Hepatocyte (in vitro differentiated cells): Measurements from ENCODE around the gene MME. TPM values are rescaled to one million over a fixed set of nuclear protein-coding genes. Genes with fewer than 3 reads are reported as not detected.
"Not testable (repeated sequence)": the region's sequence is repeated elsewhere in the genome, so short reads cannot be mapped to it uniquely, and the experiment has no call there.

ENCODE experiments used
- DNase-seq: peaks from one replicate; pipeline ENCODE4 v3.0.0-alpha.2; 2016; ENCODE audit warnings: low spot score
- H2AFZ ChIP-seq: fragments of 200-600 bp; sonication (generic); 2 replicates; pipeline ENCODE4 v1.6.0; 2016; ENCODE audit warnings: antibody characterized with exemption, mild to moderate bottlenecking
- H3K27ac ChIP-seq: fragments of 200-600 bp; sonication (generic); 2 replicates; pipeline ENCODE4 v1.5.1; 2016; ENCODE audit warnings: mild to moderate bottlenecking
- H3K27me3 ChIP-seq: fragments of 200-600 bp; sonication (generic); 2 replicates; pipeline ENCODE4 v1.6.1; 2016
- H3K36me3 ChIP-seq: fragments of 200-600 bp; sonication (generic); replicated peaks from 2 replicates; pipeline ENCODE4 v1.5.1; 2016; ENCODE audit warnings: low read depth; ENCODE audit not compliant: insufficient read depth
- H3K4me1 ChIP-seq: fragments of 200-600 bp; sonication (generic); 2 replicates; pipeline ENCODE4 v1.5.1; 2016; ENCODE audit warnings: mild to moderate bottlenecking, moderate library complexity; ENCODE audit not compliant: insufficient read depth
- H3K4me2 ChIP-seq: fragments of 200-600 bp; sonication (generic); 2 replicates; pipeline ENCODE4 v1.6.0; 2016
- H3K4me3 ChIP-seq: fragments of 200-600 bp; sonication (generic); 2 replicates; pipeline ENCODE4 v1.5.1; 2016; ENCODE audit warnings: mild to moderate bottlenecking
- H3K79me2 ChIP-seq: fragments of 200-600 bp; sonication (generic); 2 replicates; pipeline ENCODE4 v1.6.0; 2017; ENCODE audit warnings: mild to moderate bottlenecking
- H3K9me2 ChIP-seq: fragments of 200-600 bp; sonication (generic); replicated peaks from 2 replicates; pipeline ENCODE4 v1.6.0; 2017; ENCODE audit warnings: mild to moderate bottlenecking; ENCODE audit not compliant: insufficient read depth
- H3K9me3 ChIP-seq: fragments of 200-600 bp; sonication (generic); 2 replicates; pipeline ENCODE4 v1.5.1; 2016; ENCODE audit warnings: low read depth, mild to moderate bottlenecking
- H4K20me1 ChIP-seq: fragments of 200-600 bp; sonication (generic); 2 replicates; pipeline ENCODE4 v1.6.0; 2016; ENCODE audit warnings: mild to moderate bottlenecking; ENCODE audit not compliant: insufficient read depth, poor library complexity, severe bottlenecking
- EZH2 ChIP-seq: fragments of 200-600 bp; sonication (generic); IDR thresholded peaks from 2 replicates; pipeline ENCODE4 v1.6.1; 2016; ENCODE audit warnings: antibody characterized with exemption, mild to moderate bottlenecking, borderline replicate concordance
- EZH2phosphoT487 ChIP-seq: fragments of 200-600 bp; sonication (generic); IDR thresholded peaks from one replicate; pipeline ENCODE4 v1.6.1; 2018; ENCODE audit warnings: antibody characterized with exemption, mild to moderate bottlenecking, low read depth, moderate library complexity; ENCODE audit not compliant: unreplicated experiment, severe bottlenecking
- WGBS: methylation state at CpG from one replicate; pipeline ENCODE4 v1.1.6; 2016; ENCODE audit warnings: low lambda C conversion rate; ENCODE audit errors: missing lambda C conversion rate; 5-methylcytosine and 5-hydroxymethylcytosine counted together
- polyA plus RNA-seq: library from polyadenylated mRNA; unstranded; fragments of >200 nt; fragmentation: Nextera tagmentation; extraction: Ambion mirVana; gene quantifications from 2 replicates; pipeline ENCODE4 v1.2.1, GENCODE V29; 2016
- total RNA-seq: library from RNA; depleted of rRNA; stranded (reverse); fragments of >200 nt; gene quantifications from 2 replicates; pipeline ENCODE4 v1.2.3, GENCODE V29; 2014
- TF ChIP-seq, protein P1 (sequence below): fragments of 200-600 bp; sonication (generic); IDR thresholded peaks from 2 replicates; pipeline ENCODE4 v1.5.1; 2016; ENCODE audit warnings: antibody characterized with exemption, mild to moderate bottlenecking; ENCODE audit not compliant: poor library complexity

Gene MME
- total and polyA plus RNA-seq, 2 experiments from 2014 or later, result 135 to 250 TPM

DNA sequence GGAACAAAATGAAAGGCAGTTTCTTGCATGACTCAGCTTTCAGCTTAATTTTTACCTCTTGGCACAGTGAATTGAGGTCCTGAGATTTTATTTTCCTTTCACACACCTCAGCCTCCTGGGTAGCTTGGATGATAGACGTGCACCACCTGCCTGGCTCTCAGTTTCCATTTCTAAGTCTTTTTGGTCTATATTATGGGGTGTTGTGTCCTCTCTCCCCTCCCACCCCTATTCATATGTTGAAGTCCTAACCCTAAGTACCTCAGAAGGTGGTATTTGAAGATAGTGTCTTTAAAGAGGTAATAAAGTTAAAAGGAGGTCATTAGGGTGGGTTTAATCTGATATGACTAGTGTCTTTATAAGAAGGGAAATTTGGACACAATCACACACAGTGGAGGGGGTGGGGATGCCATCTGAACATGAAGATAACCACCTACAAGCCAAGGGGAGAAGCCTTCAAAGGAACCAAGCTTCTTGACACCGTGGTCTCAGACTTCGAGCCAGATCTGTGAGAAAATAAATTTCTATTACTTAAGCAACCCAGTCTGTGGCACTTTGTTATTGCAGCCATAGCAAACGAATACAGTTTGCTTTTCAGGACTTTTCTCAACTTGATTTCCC is 128.2 kb downstream of the MME start:
- no peaks in the 10 kb centered on the region for H3K4me1 ChIP-seq
- no peak overlapping the region for H3K4me3 ChIP-seq
- H3K36me3 ChIP-seq, result no peaks in the 10 kb centered on the region
- no peaks in the 10 kb centered on the region for H4K20me1 ChIP-seq
- no peaks in the 10 kb centered on the region for H3K9me3 ChIP-seq
- no peaks in the 10 kb centered on the region for H3K9me2 ChIP-seq
- no peak for DNase-seq
- TF ChIP-seq, protein P1, sequence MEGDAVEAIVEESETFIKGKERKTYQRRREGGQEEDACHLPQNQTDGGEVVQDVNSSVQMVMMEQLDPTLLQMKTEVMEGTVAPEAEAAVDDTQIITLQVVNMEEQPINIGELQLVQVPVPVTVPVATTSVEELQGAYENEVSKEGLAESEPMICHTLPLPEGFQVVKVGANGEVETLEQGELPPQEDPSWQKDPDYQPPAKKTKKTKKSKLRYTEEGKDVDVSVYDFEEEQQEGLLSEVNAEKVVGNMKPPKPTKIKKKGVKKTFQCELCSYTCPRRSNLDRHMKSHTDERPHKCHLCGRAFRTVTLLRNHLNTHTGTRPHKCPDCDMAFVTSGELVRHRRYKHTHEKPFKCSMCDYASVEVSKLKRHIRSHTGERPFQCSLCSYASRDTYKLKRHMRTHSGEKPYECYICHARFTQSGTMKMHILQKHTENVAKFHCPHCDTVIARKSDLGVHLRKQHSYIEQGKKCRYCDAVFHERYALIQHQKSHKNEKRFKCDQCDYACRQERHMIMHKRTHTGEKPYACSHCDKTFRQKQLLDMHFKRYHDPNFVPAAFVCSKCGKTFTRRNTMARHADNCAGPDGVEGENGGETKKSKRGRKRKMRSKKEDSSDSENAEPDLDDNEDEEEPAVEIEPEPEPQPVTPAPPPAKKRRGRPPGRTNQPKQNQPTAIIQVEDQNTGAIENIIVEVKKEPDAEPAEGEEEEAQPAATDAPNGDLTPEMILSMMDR, result no peak
- H3K27me3 ChIP-seq, result no peaks in the 10 kb centered on the region
- H3K4me2 ChIP-seq, result no peak overlapping the region
- 80% methylated on average over 4 of the region's 4 CpGs for WGBS
- H3K79me2 ChIP-seq, result no peaks in the 10 kb centered on the region
- no peak overlapping the region for H2AFZ ChIP-seq
- no peak overlapping the region for H3K27ac ChIP-seq

DNA sequence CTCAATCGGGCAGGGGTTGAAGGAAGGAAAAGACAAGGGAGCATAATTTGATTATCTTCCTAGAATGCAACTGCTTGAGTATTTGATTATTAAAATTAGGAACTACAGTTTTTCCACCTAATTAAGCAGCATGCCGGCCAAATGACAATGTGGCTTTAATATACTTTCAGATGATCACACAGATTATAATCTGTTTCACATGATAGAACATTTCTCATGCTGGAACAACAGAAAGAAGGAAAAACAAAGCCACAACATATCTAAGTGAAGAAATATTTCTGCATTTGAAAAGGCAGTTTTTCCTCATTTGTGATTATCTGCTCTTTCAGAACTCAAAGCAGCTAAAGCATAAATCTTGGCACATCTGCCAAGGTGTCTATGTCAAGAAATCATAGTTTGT is 130.6 kb downstream of the MME start:
- no peak for TF ChIP-seq EZH2phosphoT487
- TF ChIP-seq, protein P1, result no peak
- no peak for TF ChIP-seq EZH2
- Histone ChIP-seq H3K4me3 (no peak overlapping the region), H3K9me3 (no peaks in the 10 kb centered on the region), H3K27ac (no peak overlapping the region), H3K36me3 (no peaks in the 10 kb centered on the region), H3K4me1 (no peaks in the 10 kb centered on the region), H4K20me1 (no peaks in the 10 kb centered on the region), H3K4me2 (no peak overlapping the region), H3K27me3 (no peaks in the 10 kb centered on the region), H3K79me2 (no peaks in the 10 kb centered on the region), H3K9me2 (no peaks in the 10 kb centered on the region), H2AFZ (no peak overlapping the region)
- WGBS, result 94% methylated on average over 2 of the region's 2 CpGs
- DNase-seq, result no peak

DNA sequence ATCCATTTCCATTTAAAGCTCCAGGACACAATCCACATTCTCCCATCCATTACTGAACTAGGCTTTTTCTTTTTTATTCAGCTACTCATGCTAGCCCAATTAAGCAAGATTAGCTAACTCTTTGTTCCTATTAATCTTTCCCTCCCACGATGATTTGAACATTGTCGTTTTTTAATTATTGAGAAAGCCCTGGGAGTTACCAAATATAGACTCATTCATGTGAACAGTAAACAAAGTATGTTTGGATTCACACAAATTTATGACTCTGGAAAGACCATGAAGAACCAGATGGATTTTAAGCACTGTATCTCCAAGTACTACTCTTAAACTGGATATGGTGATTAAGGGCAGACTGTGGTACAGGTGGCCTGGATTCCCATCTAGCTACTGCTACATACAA is 131.1 kb downstream of the MME start:
- Histone ChIP-seq H3K27me3 (no peaks in the 10 kb centered on the region), H3K9me2 (no peaks in the 10 kb centered on the region), H3K9me3 (no peaks in the 10 kb centered on the region), H3K4me3 (no peak overlapping the region), H3K4me1 (no peaks in the 10 kb centered on the region), H3K27ac (no peak overlapping the region), H3K79me2 (no peaks in the 10 kb centered on the region), H3K36me3 (no peaks in the 10 kb centered on the region), H4K20me1 (no peaks in the 10 kb centered on the region), H2AFZ (no peak overlapping the region), H3K4me2 (no peak overlapping the region)
- TF ChIP-seq EZH2 (no peak), EZH2phosphoT487 (no peak)
- TF ChIP-seq, protein P1, result no peak
- no peak for DNase-seq
- 65% methylated on average over 2 of the region's 2 CpGs for WGBS

DNA sequence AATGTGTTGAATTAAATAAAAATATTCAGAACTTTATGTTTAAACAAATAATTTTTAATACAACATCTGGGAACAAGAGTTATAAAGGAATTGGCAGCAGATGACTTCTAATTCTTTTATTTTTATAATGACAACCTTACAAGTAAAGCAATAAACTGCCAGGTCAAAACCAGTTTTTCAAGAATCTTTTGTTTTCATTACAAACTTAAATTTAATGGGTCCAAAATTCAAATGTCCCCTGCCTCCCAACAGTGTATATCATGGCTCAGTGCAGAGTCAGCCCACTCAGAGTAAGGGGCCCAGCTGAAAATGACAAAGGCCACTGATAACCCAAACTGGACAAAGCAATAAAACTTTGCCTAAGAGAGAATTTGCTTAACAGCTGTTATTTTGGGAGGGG is 131.8 kb downstream of the MME start:
- no peaks in the 10 kb centered on the region for H3K79me2 ChIP-seq
- H3K27me3 ChIP-seq, result no peaks in the 10 kb centered on the region
- H3K9me3 ChIP-seq, result no peaks in the 10 kb centered on the region
- DNase-seq, result no peak
- H3K4me2 ChIP-seq, result no peak overlapping the region
- H3K4me3 ChIP-seq, result no peak overlapping the region
- no peaks in the 10 kb centered on the region for H3K36me3 ChIP-seq
- TF ChIP-seq, protein P1, result no peak
- TF ChIP-seq EZH2phosphoT487 (no peak), EZH2 (no peak)
- no peaks in the 10 kb centered on the region for H3K4me1 ChIP-seq
- no peak overlapping the region for H2AFZ ChIP-seq
- H4K20me1 ChIP-seq, result no peaks in the 10 kb centered on the region
- H3K27ac ChIP-seq, result no peak overlapping the region
- H3K9me2 ChIP-seq, result no peaks in the 10 kb centered on the region

DNA sequence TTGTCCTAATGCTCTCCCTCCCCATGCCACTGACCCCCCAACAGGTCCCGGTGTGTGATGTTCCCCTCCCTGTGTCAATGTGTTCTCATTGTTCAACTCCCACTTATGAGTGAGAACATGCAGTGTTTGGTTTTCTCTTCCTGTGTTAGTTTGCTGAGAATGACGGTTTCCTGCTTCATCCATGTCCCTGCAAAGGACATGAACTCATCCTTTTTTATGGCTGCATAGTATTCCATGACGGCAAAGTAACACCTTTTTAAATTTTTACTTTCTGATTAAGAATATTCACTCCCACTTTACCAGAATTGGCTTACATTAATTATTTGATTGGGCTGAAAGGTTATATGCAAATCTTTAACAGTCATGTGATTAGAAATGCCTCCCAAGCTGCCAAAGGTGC is 135.9 kb downstream of the MME start:
- not testable (repeated sequence) for H3K4me1 ChIP-seq, H3K9me3 ChIP-seq, H3K27me3 ChIP-seq, H3K9me2 ChIP-seq, H3K36me3 ChIP-seq, H3K79me2 ChIP-seq, H2AFZ ChIP-seq, H4K20me1 ChIP-seq, H3K4me3 ChIP-seq, H3K4me2 ChIP-seq, DNase-seq, H3K27ac ChIP-seq
- 89% methylated on average over 3 of the region's 3 CpGs for WGBS
